SU-DHL-6 (cell line): ENCODE results near the gene MYDGF.

ENCODE experiments used
- EZH2phosphoT487 ChIP-seq: fragments of 200-600 bp; sonication (generic), shearing (Covaris generic); conservative IDR thresholded peaks from 2 replicates; pipeline ENCODE4 v1.6.1; 2018; ENCODE audit warnings: mild to moderate bottlenecking, antibody characterized with exemption, low read length, moderate library complexity, mixed read lengths
- TF ChIP-seq, protein P1 (sequence below): fragments of 200-600 bp; sonication (generic); IDR thresholded peaks from one replicate; pipeline ENCODE4 v1.5.1; 2017; ENCODE audit warnings: antibody characterized with exemption, mild to moderate bottlenecking, low read length, moderate library complexity; ENCODE audit not compliant: insufficient read depth, poor library complexity, severe bottlenecking

DNA sequence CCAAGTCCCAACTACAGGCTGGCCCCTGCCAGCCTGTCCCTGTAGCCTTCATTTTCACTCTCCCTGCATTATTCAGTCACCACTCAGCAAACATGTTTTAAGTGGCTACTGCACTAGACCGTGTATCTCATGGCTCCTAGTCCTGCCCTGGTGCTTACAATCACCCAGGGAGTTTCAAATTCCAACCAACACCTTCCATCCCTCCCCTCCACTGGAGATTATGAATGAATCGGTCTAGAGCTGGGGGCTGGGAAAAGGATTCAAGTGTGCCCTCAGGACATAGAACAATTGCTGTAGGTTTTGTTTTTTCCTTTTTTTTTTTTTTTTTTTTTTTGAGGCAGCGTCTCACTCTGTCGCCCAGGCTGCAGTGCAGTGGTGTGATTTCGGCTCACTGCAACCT lies 45.8 kb downstream of the MYDGF start:
- TF ChIP-seq, protein P1, sequence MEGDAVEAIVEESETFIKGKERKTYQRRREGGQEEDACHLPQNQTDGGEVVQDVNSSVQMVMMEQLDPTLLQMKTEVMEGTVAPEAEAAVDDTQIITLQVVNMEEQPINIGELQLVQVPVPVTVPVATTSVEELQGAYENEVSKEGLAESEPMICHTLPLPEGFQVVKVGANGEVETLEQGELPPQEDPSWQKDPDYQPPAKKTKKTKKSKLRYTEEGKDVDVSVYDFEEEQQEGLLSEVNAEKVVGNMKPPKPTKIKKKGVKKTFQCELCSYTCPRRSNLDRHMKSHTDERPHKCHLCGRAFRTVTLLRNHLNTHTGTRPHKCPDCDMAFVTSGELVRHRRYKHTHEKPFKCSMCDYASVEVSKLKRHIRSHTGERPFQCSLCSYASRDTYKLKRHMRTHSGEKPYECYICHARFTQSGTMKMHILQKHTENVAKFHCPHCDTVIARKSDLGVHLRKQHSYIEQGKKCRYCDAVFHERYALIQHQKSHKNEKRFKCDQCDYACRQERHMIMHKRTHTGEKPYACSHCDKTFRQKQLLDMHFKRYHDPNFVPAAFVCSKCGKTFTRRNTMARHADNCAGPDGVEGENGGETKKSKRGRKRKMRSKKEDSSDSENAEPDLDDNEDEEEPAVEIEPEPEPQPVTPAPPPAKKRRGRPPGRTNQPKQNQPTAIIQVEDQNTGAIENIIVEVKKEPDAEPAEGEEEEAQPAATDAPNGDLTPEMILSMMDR: no peak
- TF ChIP-seq EZH2phosphoT487: no peak
